ENCODE results near the gene MAP7.

- TF ChIP-seq CTCF (IDR thresholded peaks at IDR 0.05; ENCODE audit: low read depth, low read length) (no peak), MAX (IDR thresholded peaks at IDR 0.05; ENCODE audit: low read depth, low read length) (no peak), POLR2A (IDR thresholded peaks at IDR 0.05; ENCODE audit: extremely low read depth, insufficient read length) (no peak), MYC (IDR thresholded peaks at IDR 0.05; ENCODE audit: low read depth, low read length) (no peak)
Measured at GRCh38 chr6:136464148-136464547, 86.1 kb downstream of the MAP7 start.

Data from NB4 (cell line).